Pancreas (tissue), 10 donors: ENCODE data around the gene FKBP4. TPM values are rescaled to one million over a fixed set of nuclear protein-coding genes. Genes with fewer than 3 reads are reported as not detected.

Experiments
- ATAC-seq, 4 donors: fragments of 200-7000 bp; cut with Tn5 transposase; one replicate each; pipeline versions ENCODE4 v1.8.0 to v1.9.1; 2020; ENCODE audit warnings: mild to moderate bottlenecking in 4 of 4, moderate library complexity in 4 of 4
- DNase-seq, 6 donors: peaks; one replicate each; pipeline ENCODE4 v3.0.0-alpha.2; 2020
- FAIRE-seq: peaks from 2 replicates; lab custom pipeline; 2012; peaks lifted over from hg19 to GRCh38; lab: Jason Lieb, UNC
- H3K27ac ChIP-seq, 4 donors: fragments of 200-600 bp; sonication (generic); 1 replicate in 3 of 4; 2 replicates in 1 of 4; pipeline versions ENCODE4 v1.5.0 to v1.8.0; 2020
- H3K27me3 ChIP-seq, 4 donors: fragments of 200-600 bp; one replicate each; pipeline ENCODE4 v1.8.0; 2021
- H3K36me3 ChIP-seq, 3 donors: fragments of 200-600 bp; sonication (generic) in 1 of 3; one replicate each; pipeline versions ENCODE4 v1.5.0 to v1.8.0; 2020 to 2021
- H3K4me1 ChIP-seq, 3 donors: fragments of 200-600 bp; one replicate each; pipeline ENCODE4 v1.8.0; 2021
- H3K4me3 ChIP-seq, 4 donors: fragments of 200-600 bp; sonication (generic) in 2 of 4; one replicate each; pipeline versions ENCODE4 v1.5.0 to v1.8.0; 2020 to 2021
- H3K9me3 ChIP-seq, 4 donors: fragments of 200-600 bp; one replicate each; pipeline ENCODE4 v1.8.0; 2021
- WGBS, 2 donors: extraction: QIAGEN DNeasy Blood & Tissue Kit; methylation state at CpG; one replicate each; pipeline ENCODE4 v1.1.7; 2013; 5-methylcytosine and 5-hydroxymethylcytosine counted together
- intact Hi-C, 3 donors: fragments of 100-400 bp; cut with DNase I; formaldehyde crosslinking; loops; one replicate each; pipeline versions ENCODE4 v1.11.1 to v1.14.2; 2022
- polyA plus RNA-seq, 2 donors: library from polyadenylated mRNA; stranded (reverse); fragments of 200-250 nt; gene quantifications; one replicate each; pipeline ENCODE4 v1.2.3, GENCODE V29; 2013
- total RNA-seq, 6 donors: library from RNA; stranded (reverse); fragmentation: NEBNext Ultra II Directional in 4 of 6; extraction: Animal tissue kit (Norgen Biotek cat#: 25700) in 4 of 6; gene quantifications; one replicate each; pipeline versions ENCODE4 v1.2.1 to v1.2.4, GENCODE V29; 2021 to 2023
- TF ChIP-seq, protein P1 (sequence below), 4 donors: fragments of 200-600 bp; sonication (generic) in 3 of 4; IDR thresholded peaks; one replicate each; pipeline versions ENCODE4 v1.5.0 to v1.8.0; 2021; ENCODE audit warnings: antibody characterized with exemption in 4 of 4
- donor health status: healthy with polysubstance abuse.
- donor health status: DM: no; HTN: no; CAD: no; lungs with moderate emphysema.
- donor health status: DM: no; HTN: no; CAD: no.
- donor health status: control.
- donor health status: control.
- donor health status: Bipolar disorder and iron deficiency.
- donor health status: DM: yes; HTN: yes; CAD: no.
- donor health status: DM: no; HTN: no; CAD: no.
- donor health status: DM: no; HTN: no; CAD: no.
- donor health status: DM: yes; HTN: yes; CAD: no.

Gene FKBP4
- total and polyA plus RNA-seq, 8 donors: 24.2 to 72.8 (median 47.8) TPM

DNA sequence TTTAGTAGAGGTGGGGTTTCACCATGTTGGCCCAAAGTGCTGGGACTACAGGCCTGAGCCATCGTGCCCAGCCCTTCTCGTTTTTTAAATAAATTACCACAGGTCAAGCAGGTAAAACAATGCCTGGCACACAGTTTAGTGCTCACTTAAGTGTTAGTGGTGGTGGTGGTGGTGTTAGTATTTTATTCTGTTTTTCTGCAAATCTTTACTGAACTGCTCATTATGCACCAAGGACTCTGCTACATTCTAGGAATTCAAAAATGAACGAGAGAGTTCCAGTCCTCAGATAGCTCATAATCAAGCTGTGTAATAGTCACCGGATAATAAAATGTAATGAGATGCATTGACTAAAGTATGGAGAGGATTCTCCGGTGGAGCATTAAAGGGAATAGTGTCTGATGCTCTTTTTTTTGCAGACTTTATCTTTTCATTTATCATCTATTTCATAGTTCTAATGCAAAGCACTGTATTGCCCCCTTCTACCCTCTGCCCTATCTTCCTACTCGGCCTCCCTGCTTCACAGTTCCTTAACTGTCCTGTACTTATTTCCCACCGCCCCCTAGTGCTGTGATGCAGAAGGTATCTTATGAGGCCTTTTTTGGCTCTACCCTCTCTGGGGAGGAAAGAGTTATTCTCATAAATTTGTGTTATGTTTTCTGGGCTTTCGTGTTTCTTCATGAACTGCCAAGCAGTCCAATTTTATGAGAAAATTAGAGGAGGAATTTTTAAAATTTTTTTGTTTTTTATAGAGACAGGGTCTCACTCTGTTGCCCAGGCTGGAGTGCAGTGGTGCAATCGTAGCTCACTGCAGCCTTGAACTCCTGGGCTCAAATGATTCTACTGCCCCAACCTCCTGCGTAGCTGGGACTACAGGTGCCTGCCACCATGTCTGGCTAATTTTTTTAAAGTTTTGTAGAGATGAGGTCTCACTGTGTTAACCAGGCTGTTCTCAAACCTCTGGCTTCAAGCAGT, 18.7 kb downstream of the FKBP4 start:
- no peaks in the 10 kb centered on the region for H3K9me3 ChIP-seq
- DNase-seq: peak in 1 of 6 donors; percentile 51
- intact Hi-C loops: no loop called here
- peak; percentile 31 to 72 (median 52) for ATAC-seq
- FAIRE-seq: no peak
- H3K4me3 ChIP-seq: peak overlapping the region; percentile 37 to 61 (median 57)
- WGBS, 2 donors: 7 to 11% methylated on average over 10 of the region's 10 CpGs
- H3K27ac ChIP-seq: peak overlapping the region; percentile 90 to 96 (median 94)
- H3K36me3 ChIP-seq: peaks cover 0 to 11% (median 7%) of the 10 kb centered on the region in 3 donors
- H3K27me3 ChIP-seq: no peaks in the 10 kb centered on the region
- H3K4me1 ChIP-seq: peaks cover 8 to 12% (median 10%) of the 10 kb centered on the region in 3 donors
- TF ChIP-seq, protein P1, sequence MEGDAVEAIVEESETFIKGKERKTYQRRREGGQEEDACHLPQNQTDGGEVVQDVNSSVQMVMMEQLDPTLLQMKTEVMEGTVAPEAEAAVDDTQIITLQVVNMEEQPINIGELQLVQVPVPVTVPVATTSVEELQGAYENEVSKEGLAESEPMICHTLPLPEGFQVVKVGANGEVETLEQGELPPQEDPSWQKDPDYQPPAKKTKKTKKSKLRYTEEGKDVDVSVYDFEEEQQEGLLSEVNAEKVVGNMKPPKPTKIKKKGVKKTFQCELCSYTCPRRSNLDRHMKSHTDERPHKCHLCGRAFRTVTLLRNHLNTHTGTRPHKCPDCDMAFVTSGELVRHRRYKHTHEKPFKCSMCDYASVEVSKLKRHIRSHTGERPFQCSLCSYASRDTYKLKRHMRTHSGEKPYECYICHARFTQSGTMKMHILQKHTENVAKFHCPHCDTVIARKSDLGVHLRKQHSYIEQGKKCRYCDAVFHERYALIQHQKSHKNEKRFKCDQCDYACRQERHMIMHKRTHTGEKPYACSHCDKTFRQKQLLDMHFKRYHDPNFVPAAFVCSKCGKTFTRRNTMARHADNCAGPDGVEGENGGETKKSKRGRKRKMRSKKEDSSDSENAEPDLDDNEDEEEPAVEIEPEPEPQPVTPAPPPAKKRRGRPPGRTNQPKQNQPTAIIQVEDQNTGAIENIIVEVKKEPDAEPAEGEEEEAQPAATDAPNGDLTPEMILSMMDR (IDR thresholded peaks at IDR 0.05): peak in 3 of 4 donors; percentile 16 to 36 (median 31)

DNA sequence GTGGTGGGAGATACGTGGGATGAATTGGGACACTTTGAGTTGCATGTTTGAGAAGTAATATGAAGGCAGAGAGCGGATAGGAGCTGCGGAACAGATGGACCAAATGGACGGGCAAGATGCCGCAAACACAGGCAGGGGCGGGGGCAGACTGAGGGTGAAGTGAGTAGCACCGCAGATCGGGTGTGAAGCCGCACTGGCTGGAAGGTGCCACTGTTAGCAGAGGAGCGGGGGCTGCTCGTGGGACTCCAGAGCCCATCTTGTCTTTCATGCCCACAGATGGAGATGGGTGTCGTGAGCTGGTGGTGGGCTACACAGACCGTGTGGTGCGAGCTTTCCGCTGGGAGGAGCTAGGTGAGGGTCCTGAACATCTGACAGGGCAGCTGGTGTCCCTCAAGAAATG, 25.0 kb downstream of the FKBP4 start:
- 95 to 96% methylated on average over 15 of the region's 15 CpGs for WGBS, 2 donors
- DNase-seq: no peak

DNA sequence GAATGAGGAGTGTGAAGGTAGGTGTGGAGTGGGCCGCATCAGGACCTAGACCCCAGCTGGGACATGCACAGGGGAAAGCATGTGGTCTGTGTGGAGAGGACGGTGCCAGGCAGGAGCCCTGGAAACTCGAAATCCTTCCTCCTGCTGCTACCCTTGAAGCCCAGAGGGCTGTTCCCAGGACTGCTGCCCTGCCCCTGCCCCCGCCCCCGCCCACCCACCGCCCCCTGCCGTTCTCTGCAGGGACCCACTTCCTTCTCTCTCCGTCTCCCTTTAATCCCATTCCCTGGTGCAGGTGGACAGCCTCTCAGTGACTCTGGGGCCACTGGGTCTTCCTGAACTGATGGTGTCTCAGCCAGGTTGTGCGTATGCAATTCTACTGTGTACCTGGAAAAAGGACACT, 25.7 kb downstream of the FKBP4 start:
- Histone ChIP-seq H3K4me1 (no peaks in the 10 kb centered on the region), H3K9me3 (no peaks in the 10 kb centered on the region), H3K27ac (no peak overlapping the region), H3K36me3 (peaks cover 9 to 74% (median 31%) of the 10 kb centered on the region in 3 donors), H3K27me3 (no peaks in the 10 kb centered on the region), H3K4me3 (no peak overlapping the region)
- TF ChIP-seq, protein P1 (IDR thresholded peaks at IDR 0.05): no peak
- DNase-seq (no peak), FAIRE-seq (no peak), ATAC-seq (no peak)
- 84 to 90% methylated on average over 8 to 9 of the region's 9 CpGs for WGBS, 2 donors
- intact Hi-C loops: no loop called here

More for the DNA sequence above, 25.0 kb downstream of the FKBP4 start:
- ATAC-seq (no peak), FAIRE-seq (no peak)
- Histone ChIP-seq H3K9me3 (no peaks in the 10 kb centered on the region), H3K4me3 (no peak overlapping the region), H3K36me3 (peaks cover 7 to 67% (median 26%) of the 10 kb centered on the region in 3 donors), H3K4me1 (no peaks in the 10 kb centered on the region), H3K27ac (no peak overlapping the region), H3K27me3 (no peaks in the 10 kb centered on the region)
- TF ChIP-seq, protein P1 (IDR thresholded peaks at IDR 0.05): no peak
- intact Hi-C loops: no loop called here

- FAIRE-seq: no peak
- H3K9me3 ChIP-seq: no peaks in the 10 kb centered on the region
- DNase-seq: no peak
- TF ChIP-seq, protein P1 (IDR thresholded peaks at IDR 0.05): no peak
- intact Hi-C loops: no loop called here
- no peaks in the 10 kb centered on the region for H3K27me3 ChIP-seq
- H3K27ac ChIP-seq: no peak overlapping the region
- peaks cover 9 to 89% (median 33%) of the 10 kb centered on the region in 3 donors for H3K36me3 ChIP-seq
- no peak overlapping the region for H3K4me3 ChIP-seq
- whole genome bisulfite sequencing, 2 donors: 78 to 79% methylated on average over 7 of the region's 7 CpGs
- ATAC-seq: no peak
- H3K4me1 ChIP-seq: no peaks in the 10 kb centered on the region
These were observed 28.7 kb downstream of the FKBP4 start for GRCh38 chr12:2823483-2823882.
